Breast epithelium (tissue), 3 donors: ENCODE measurements around the gene BMX.

Source experiments
- CTCF ChIP-seq, 3 donors: fragments of 450-650 bp; IDR thresholded peaks; one replicate each; pipeline ENCODE4 v1.5.1; 2016 to 2017; ENCODE audit warnings: antibody characterized with exemption in 3 of 3, mild to moderate bottlenecking in 3 of 3, moderate library complexity in 3 of 3
- POLR2A ChIP-seq: fragments of 450-650 bp; IDR thresholded peaks from one replicate; pipeline ENCODE4 v1.6.1; 2016; ENCODE audit warnings: antibody characterized with exemption, mild to moderate bottlenecking, moderate library complexity
- POLR2AphosphoS5 ChIP-seq, 3 donors: sonication (generic); formaldehyde crosslinking; IDR thresholded peaks; one replicate each; pipeline ENCODE4 v1.6.1; 2017; ENCODE audit warnings: antibody characterized with exemption in 3 of 3

GRCh38 chrX:15530318-15530717 lies 29.7 kb downstream of the BMX start:
- TF ChIP-seq POLR2A (no peak), CTCF (IDR thresholded peaks at IDR 0.05) (no peak), POLR2AphosphoS5 (IDR thresholded peaks at IDR 0.05) (no peak)
